IMR-90 (cell line): Measurements from ENCODE around the gene INO80. TPM values are rescaled to one million over a fixed set of nuclear protein-coding genes. Genes with fewer than 3 reads are reported as not detected.

Experiments
- ATAC-seq: fragments of 200-7000 bp; cut with Tn5 transposase; 2 replicates; pipeline ENCODE4 v1.9.1; 2020; ENCODE audit warnings: low read depth, mild to moderate bottlenecking, moderate library complexity
- BruUV-seq: library from RNA; stranded (reverse); fragments of 400-500 nt; replicated peaks from 2 replicates; lab custom pipeline; 2021; lab: Mats Ljungman, UMichigan
- CTCF ChIA-PET: fragments of 300-600 bp; formaldehyde crosslinking; extraction: SDS; loops from one replicate; lab custom pipeline; 2021; ENCODE audit warnings: antibody characterized with exemption; lab: Yijun Ruan, JAX
- POLR2A ChIA-PET: fragments of 300-600 bp; sonication (Branson Sonifier 250); formaldehyde crosslinking; loops from one replicate; lab custom pipeline; 2022; ENCODE audit warnings: antibody characterized with exemption; ENCODE audit not compliant: unreplicated experiment; lab: Charles Lee
- DNase-seq: peaks from one replicate; pipeline ENCODE4 v3.0.0; 2013
- H2AFZ ChIP-seq: replicated peaks from 2 replicates; pipeline ENCODE3; 2013; ENCODE audit warnings: low read length, mild to moderate bottlenecking; ENCODE audit not compliant: poor library complexity
- H2AK5ac ChIP-seq: 2 replicates; pipeline ENCODE4 v1.6.1; 2013; ENCODE audit warnings: low read depth, low read length, inconsistent platforms
- H2AK9ac ChIP-seq: replicated peaks from 2 replicates; pipeline ENCODE3; 2013; ENCODE audit warnings: mild to moderate bottlenecking, low read depth, low read length, moderate library complexity; ENCODE audit not compliant: poor library complexity
- H2BK120ac ChIP-seq: 2 replicates; pipeline ENCODE4 v1.6.1; 2013; ENCODE audit warnings: low read depth, low read length, inconsistent platforms
- H2BK15ac ChIP-seq: 3 replicates; pipeline ENCODE4 v1.6.1; 2013; ENCODE audit warnings: low read depth, low read length, inconsistent platforms
- H2BK20ac ChIP-seq: 2 replicates; pipeline ENCODE4 v1.6.1; 2013; ENCODE audit warnings: low read depth, mild to moderate bottlenecking, inconsistent platforms, low read length, moderate library complexity
- H2BK5ac ChIP-seq: 2 replicates; pipeline ENCODE4 v1.6.1; 2013; ENCODE audit warnings: mild to moderate bottlenecking, low read depth, low read length, inconsistent platforms; ENCODE audit not compliant: poor library complexity, severe bottlenecking
- H3K14ac ChIP-seq: replicated peaks from 2 replicates; pipeline ENCODE4 v1.6.1; 2013; ENCODE audit warnings: low read depth, low read length, inconsistent platforms
- H3K18ac ChIP-seq: 2 replicates; pipeline ENCODE4 v1.6.1; 2013; ENCODE audit warnings: low read depth, low read length, control low read depth
- H3K23ac ChIP-seq: 2 replicates; pipeline ENCODE4 v1.6.1; 2013; ENCODE audit warnings: low read depth, low read length, inconsistent platforms
- H3K27ac ChIP-seq: 2 replicates; pipeline ENCODE4 v1.5.1; 2013; ENCODE audit warnings: mild to moderate bottlenecking, control low read depth, low read length; ENCODE audit not compliant: insufficient read depth
- H3K27me3 ChIP-seq: 2 replicates; pipeline ENCODE4 v1.6.1; 2013; ENCODE audit warnings: low read length; ENCODE audit not compliant: control insufficient read depth, insufficient read depth
- H3K36me3 ChIP-seq: 2 replicates; pipeline ENCODE4 v1.6.1; 2013; ENCODE audit warnings: low read length, mixed read lengths; ENCODE audit not compliant: control insufficient read depth, insufficient read depth
- H3K4ac ChIP-seq: 2 replicates; pipeline ENCODE4 v1.6.1; 2013; ENCODE audit warnings: low read depth, low read length, inconsistent platforms
- H3K4me1 ChIP-seq: 2 replicates; pipeline ENCODE4 v1.6.1; 2013; ENCODE audit warnings: low read length, mixed read lengths; ENCODE audit not compliant: control insufficient read depth, insufficient read depth
- H3K4me2 ChIP-seq: 2 replicates; pipeline ENCODE4 v1.6.1; 2013; ENCODE audit warnings: low read depth, mild to moderate bottlenecking, control low read depth, low read length, moderate library complexity
- H3K4me3 ChIP-seq: 2 replicates; pipeline ENCODE4 v1.5.1; 2013; ENCODE audit warnings: low read depth, mild to moderate bottlenecking, control low read depth, low read length, moderate library complexity; ENCODE audit not compliant: insufficient read depth
- H3K56ac ChIP-seq: 2 replicates; pipeline ENCODE4 v1.6.1; 2013; ENCODE audit warnings: low read length, inconsistent platforms; ENCODE audit not compliant: insufficient read depth; ENCODE audit errors: extremely low read depth
- H3K79me1 ChIP-seq, 2 experiments: 2 replicates each; pipeline ENCODE4 v1.6.1; 2013; ENCODE audit warnings: low read length in 2 of 2, inconsistent platforms in 1 of 2, low read depth in 1 of 2
- H3K9ac ChIP-seq: 2 replicates; pipeline ENCODE4 v1.6.1; 2013; ENCODE audit warnings: low read depth, low read length, control low read depth
- H3K9me1 ChIP-seq: 2 replicates; pipeline ENCODE4 v1.6.1; 2013; ENCODE audit warnings: low read length, inconsistent platforms; ENCODE audit not compliant: insufficient read depth
- H3K9me3 ChIP-seq: 2 replicates; pipeline ENCODE4 v1.6.1; 2013; ENCODE audit warnings: low read length; ENCODE audit not compliant: control insufficient read depth, insufficient read depth
- H4K20me1 ChIP-seq: 2 replicates; pipeline ENCODE4 v1.6.1; 2013; ENCODE audit warnings: low read length, inconsistent platforms; ENCODE audit not compliant: insufficient read depth
- H4K5ac ChIP-seq: 2 replicates; pipeline ENCODE4 v1.6.1; 2013; ENCODE audit warnings: mild to moderate bottlenecking, low read depth, low read length, control low read depth
- H4K8ac ChIP-seq, 2 experiments: 2 replicates each; pipeline ENCODE4 v1.6.1; 2013; ENCODE audit warnings: low read depth in 2 of 2, low read length in 2 of 2, control low read depth in 1 of 2, inconsistent platforms in 1 of 2
- H4K91ac ChIP-seq: 2 replicates; pipeline ENCODE4 v1.6.1; 2013; ENCODE audit warnings: low read depth, low read length, inconsistent platforms; ENCODE audit not compliant: insufficient read depth
- RCOR1 ChIP-seq: IDR thresholded peaks from 2 replicates; pipeline ENCODE4 v1.6.1; 2012; ENCODE audit warnings: mild to moderate bottlenecking, low read length, improper control_type of control experiment; ENCODE audit not compliant: insufficient replicate concordance
- WGBS, 2 experiments: methylation state at CpG; one replicate each; pipeline versions ENCODE4 v1.1.5 to v1.1.7; 2013; ENCODE audit warnings: missing lambda C conversion rate in 2 of 2; ENCODE audit not compliant: insufficient read length in 1 of 2; ENCODE audit errors: extremely low coverage in 2 of 2; 5-methylcytosine and 5-hydroxymethylcytosine counted together
- dilution Hi-C: fragments of 300-500 bp; cut with HindIII; formaldehyde crosslinking; loops from one replicate; pipeline ENCODE4 v1.14.3; 2018; ENCODE audit warnings: low sequenced_read_pairs; ENCODE audit not compliant: unreplicated experiment
- in situ Hi-C: fragments of 300-500 bp; cut with MboI; formaldehyde crosslinking; loops from 3 replicates; pipeline ENCODE4 v1.14.3; 2019; ENCODE audit warnings: low sequenced_read_pairs, inconsistent platforms, mixed read lengths
- intact Hi-C: fragments of 100-400 bp; cut with micrococcal nuclease; formaldehyde crosslinking; loops from 2 replicates; pipeline ENCODE4 v1.10.0; 2022
- polyA plus RNA-seq, 3 experiments: library from polyadenylated mRNA; depleted of rRNA; stranded (reverse); fragments of >200 nt; gene quantifications; 2 replicates each; pipeline ENCODE4 v1.2.3, GENCODE V29; 2012; ENCODE audit warnings: low replicate concordance in 1 of 3
- total RNA-seq: library from RNA; depleted of rRNA; stranded (reverse); fragments of >200 nt; gene quantifications from 2 replicates; pipeline ENCODE4 v1.2.3, GENCODE V29; 2012

Gene INO80
- total and polyA plus RNA-seq, 2 of the 4 experiments (the other 2 are of a cell fraction): 6.0 to 13.3 TPM

- H2BK20ac ChIP-seq: no peak overlapping the region
- BruUV-seq: no TSS peak
- peak overlapping the region; percentile 38; the same call in 1 of the 2 replicates for H2BK120ac ChIP-seq
- intact Hi-C loops (no loop called here), in situ Hi-C loops (no loop called here), dilution Hi-C loops (no loop called here)
- H3K4me3 ChIP-seq: no peak overlapping the region
- H2AK5ac ChIP-seq: no peak overlapping the region
- DNase-seq (no peak), ATAC-seq (no peak)
- ChIA-PET CTCF (no interaction called here), POLR2A (no interaction called here)
- peak overlapping the region; percentile 84 for H2BK5ac ChIP-seq
- H3K79me1 ChIP-seq: peaks cover 4 to 43% of the 10 kb centered on the region in 2 experiments
- no peaks in the 10 kb centered on the region for H3K27me3 ChIP-seq
- no peaks in the 10 kb centered on the region; the same call in 1 of the 2 replicates for H4K20me1 ChIP-seq
- peak overlapping the region; percentile 12; the same call in 1 of the 2 replicates for H3K18ac ChIP-seq
- H3K14ac ChIP-seq: no peak overlapping the region
- WGBS, 2 experiments: no CpG with 5 or more reads among the region's 5 CpGs
- H2AK9ac ChIP-seq: no peak overlapping the region
- peaks cover 22% of the 10 kb centered on the region for H3K36me3 ChIP-seq
- H3K9me1 ChIP-seq: no peaks in the 10 kb centered on the region
- H4K5ac ChIP-seq: no peak overlapping the region
- no peak overlapping the region for H4K8ac ChIP-seq
- H3K56ac ChIP-seq: no peak overlapping the region
- no peak overlapping the region for H2AFZ ChIP-seq
- H3K23ac ChIP-seq: no peak overlapping the region
- H3K4ac ChIP-seq: no peak overlapping the region
- TF ChIP-seq RCOR1: no peak
- no peak overlapping the region for H3K9ac ChIP-seq
- no peak overlapping the region; the same call in 1 of the 2 replicates for H3K4me2 ChIP-seq
- no peak overlapping the region; the same call in 2 of the 3 replicates for H2BK15ac ChIP-seq
- no peaks in the 10 kb centered on the region for H3K9me3 ChIP-seq
- H3K4me1 ChIP-seq: peaks cover 3% of the 10 kb centered on the region; the same call in 1 of the 2 replicates
- H3K27ac ChIP-seq: peak overlapping the region; percentile 9; the same call in 1 of the 2 replicates
- no peak overlapping the region for H4K91ac ChIP-seq
Measured at GRCh38 chr15:41042851-41043250, 73.2 kb downstream of the INO80 start.
